DMS79 (cell line): ENCODE measurements around the gene HERC5.
"Not testable (repeated sequence)": the region's sequence is repeated elsewhere in the genome, so short reads cannot be mapped to it uniquely, and the experiment has no call there.

Experiments used
- DNase-seq: peaks from one replicate; lab custom pipeline; 2025; lab: John Stamatoyannopoulos, UW

HERC5 gene

GRCh38 chr4:88456670-88457306, at the start of gene HERC5:
HERC5 (plus strand) TSS chr4:88457119; CDS start chr4:88457270, 151 bp downstream.
- peak; percentile 67 for DNase-seq

GRCh38 chr4:88409206-88409605, 47.7 kb upstream of the HERC5 start:
- no peak for DNase-seq

GRCh38 chr4:88409789-88410188, 47.1 kb upstream of the HERC5 start:
- no peak for DNase-seq

GRCh38 chr4:88411491-88412096, 45.3 kb upstream of the HERC5 start:
- DNase-seq: no peak

GRCh38 chr4:88413801-88414200, 43.1 kb upstream of the HERC5 start:
- DNase-seq: no peak

GRCh38 chr4:88414755-88415154, 42.2 kb upstream of the HERC5 start:
- no peak for DNase-seq

- no peak for DNase-seq
Observed at GRCh38 chr4:88415982-88416381, 40.9 kb upstream of the HERC5 start.

GRCh38 chr4:88418411-88418810, 38.5 kb upstream of the HERC5 start:
- DNase-seq: no peak

- no peak for DNase-seq
Observed at GRCh38 chr4:88419874-88420273, 37.0 kb upstream of the HERC5 start.

- no peak for DNase-seq
Observed at GRCh38 chr4:88420844-88421243, 36.1 kb upstream of the HERC5 start.

GRCh38 chr4:88422403-88422802, 34.5 kb upstream of the HERC5 start:
- no peak for DNase-seq

- DNase-seq: no peak
Observed at GRCh38 chr4:88429401-88429800, 27.5 kb upstream of the HERC5 start.

- DNase-seq: no peak
Observed at GRCh38 chr4:88435987-88436693, 20.8 kb upstream of the HERC5 start.

- DNase-seq: not testable (repeated sequence)
Observed at GRCh38 chr4:88437873-88438272, 19.0 kb upstream of the HERC5 start.

- DNase-seq: no peak
Observed at GRCh38 chr4:88439161-88439760, 17.7 kb upstream of the HERC5 start.

GRCh38 chr4:88440146-88440545, 16.8 kb upstream of the HERC5 start:
- no peak for DNase-seq

GRCh38 chr4:88441696-88442095, 15.2 kb upstream of the HERC5 start:
- DNase-seq: no peak

GRCh38 chr4:88442689-88443191, 14.2 kb upstream of the HERC5 start:
- DNase-seq: peak; percentile 53

- no peak for DNase-seq
Observed at GRCh38 chr4:88443486-88443885, 13.4 kb upstream of the HERC5 start.

- DNase-seq: no peak
Observed at GRCh38 chr4:88445252-88445651, 11.7 kb upstream of the HERC5 start.

- DNase-seq: no peak
Observed at GRCh38 chr4:88446124-88446523, 10.8 kb upstream of the HERC5 start.

GRCh38 chr4:88447371-88448095, 9.4 kb upstream of the HERC5 start:
- no peak for DNase-seq
